NOMO-1 (cell line): ENCODE data around the gene RFX4.

ENCODE experiments used
- DNase-seq, 2 experiments: peaks; one replicate each; lab custom pipeline; 2025; ENCODE audit not compliant: unreplicated experiment in 2 of 2; lab: John Stamatoyannopoulos, UW

RFX4 gene

GRCh38 chr12:106582641-106583230 lies at the start of gene RFX4:
RFX4 (plus strand) TSS chr12:106583004; CDS start chr12:106583321, 317 bp downstream.
- DNase-seq: no peak

GRCh38 chr12:106541201-106541600 lies 41.6 kb upstream of the RFX4 start:
- no peak for DNase-seq

GRCh38 chr12:106551410-106551809 lies 31.4 kb upstream of the RFX4 start:
- DNase-seq: no peak

- DNase-seq: no peak
Measured at GRCh38 chr12:106552228-106552627, 30.6 kb upstream of the RFX4 start.

GRCh38 chr12:106564678-106565329 lies 18.0 kb upstream of the RFX4 start:
- DNase-seq: no peak

GRCh38 chr12:106566771-106567170 lies 16.0 kb upstream of the RFX4 start:
- DNase-seq: no peak

- DNase-seq: no peak
Measured at GRCh38 chr12:106573239-106573638, 9.6 kb upstream of the RFX4 start.

GRCh38 chr12:106576848-106577247 lies 6.0 kb upstream of the RFX4 start:
- no peak for DNase-seq

GRCh38 chr12:106580671-106581508 lies 1.9 kb upstream of the RFX4 start:
- DNase-seq: no peak

GRCh38 chr12:106581543-106582248 lies 1.1 kb upstream of the RFX4 start:
- no peak for DNase-seq

GRCh38 chr12:106582249-106582591 lies 584 bp upstream of the RFX4 start:
- no peak for DNase-seq

- no peak for DNase-seq
Measured at GRCh38 chr12:106583242-106584103, 669 bp downstream of the RFX4 start.

GRCh38 chr12:106584104-106585064 lies 1.6 kb downstream of the RFX4 start:
- no peak for DNase-seq

GRCh38 chr12:106585105-106585520 lies 2.3 kb downstream of the RFX4 start:
- no peak for DNase-seq

- no peak for DNase-seq
Measured at GRCh38 chr12:106585521-106586277, 2.9 kb downstream of the RFX4 start.

GRCh38 chr12:106586278-106586802 lies 3.5 kb downstream of the RFX4 start:
- no peak for DNase-seq

GRCh38 chr12:106586803-106587684 lies 4.2 kb downstream of the RFX4 start:
- DNase-seq: no peak
